Activated CD4-positive, alpha-beta memory T cell treated with anti-CD3 and anti-CD28 coated beads, Interleukin-2, amount 10 ng/mL, durations not matched to agents 7 days and 5 days (primary cell): ENCODE measurements around the gene RADX. TPM values are rescaled to one million over a fixed set of nuclear protein-coding genes. Genes with fewer than 3 reads are reported as not detected.

ENCODE experiments used
- CTCF ChIA-PET: fragments of 350-600 bp; sonication (Branson Sonifier 250); formaldehyde crosslinking; loops from one replicate; lab custom pipeline; 2021; ENCODE audit warnings: antibody characterized with exemption, inconsistent platforms; lab: Charles Lee
- POLR2A ChIA-PET: fragments of 350-600 bp; sonication (Branson Sonifier 250); formaldehyde crosslinking; loops from one replicate; lab custom pipeline; 2021; ENCODE audit warnings: antibody characterized with exemption; lab: Charles Lee
- DNase-seq: peaks from one replicate; pipeline ENCODE4 v3.0.0-alpha.2; 2020
- H3K27ac Mint-ChIP-seq: one replicate; pipeline ENCODE4 v1.8.0; 2021; ENCODE audit warnings: mild to moderate bottlenecking, mixed read lengths
- H3K27me3 Mint-ChIP-seq: one replicate; pipeline ENCODE4 v1.8.0; 2021; ENCODE audit warnings: mixed read lengths
- H3K36me3 Mint-ChIP-seq: one replicate; pipeline ENCODE4 v1.8.0; 2021; ENCODE audit warnings: low read depth, mixed read lengths
- H3K4me1 Mint-ChIP-seq: one replicate; pipeline ENCODE4 v1.8.0; 2021; ENCODE audit warnings: mixed read lengths
- H3K4me3 Mint-ChIP-seq: one replicate; pipeline ENCODE4 v1.8.0; 2021; ENCODE audit warnings: mild to moderate bottlenecking, mixed read lengths
- H3K9me3 Mint-ChIP-seq: one replicate; pipeline ENCODE4 v1.8.0; 2021; ENCODE audit warnings: mixed read lengths
- total RNA-seq, 2 experiments: library from RNA; stranded (reverse); gene quantifications; one replicate each; pipeline ENCODE4 v1.2.3, GENCODE V29; 2021

Gene RADX, protein sequence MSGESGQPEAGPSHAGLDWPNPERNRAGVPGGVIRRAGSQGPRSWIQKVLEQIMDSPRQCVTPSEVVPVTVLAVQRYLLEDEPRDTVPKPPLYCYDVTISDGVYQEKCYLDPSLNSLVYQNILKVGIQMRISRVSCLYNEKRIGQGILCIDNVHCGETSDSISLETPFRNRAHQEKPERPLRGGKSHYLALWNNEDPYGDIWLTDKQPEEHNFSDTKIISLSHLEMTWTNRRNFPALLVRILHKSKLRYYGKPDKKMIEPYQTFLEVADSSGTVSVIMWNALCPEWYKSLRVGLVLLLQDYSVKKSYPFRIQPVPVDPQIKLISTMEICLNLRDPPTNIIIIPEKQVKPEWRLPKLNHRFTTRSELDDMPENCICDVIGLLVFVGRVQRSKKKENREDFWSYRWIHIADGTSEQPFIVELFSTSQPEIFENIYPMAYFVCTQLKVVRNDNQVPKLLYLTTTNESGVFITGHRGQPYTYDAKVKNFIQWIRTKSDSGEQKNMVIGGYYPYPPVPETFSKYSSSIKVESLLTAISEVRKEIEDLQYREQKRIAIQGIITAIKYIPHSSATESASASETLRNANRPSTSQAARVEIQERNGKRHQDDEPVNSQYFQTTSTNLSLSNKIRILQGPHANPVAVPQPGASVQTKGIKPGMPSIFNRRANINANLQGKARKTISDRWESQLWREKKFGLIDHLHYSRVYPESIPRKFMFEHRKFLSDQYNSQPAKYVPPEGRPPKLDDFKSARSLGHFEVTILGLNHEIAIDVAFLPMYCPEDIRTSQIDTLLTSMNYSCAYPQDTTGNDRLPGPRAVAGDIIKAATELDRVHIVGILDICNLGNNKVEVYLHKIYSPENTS
- 1 to 10 TPM; 7.1 to 9.5 TPM for total RNA-seq

DNA sequence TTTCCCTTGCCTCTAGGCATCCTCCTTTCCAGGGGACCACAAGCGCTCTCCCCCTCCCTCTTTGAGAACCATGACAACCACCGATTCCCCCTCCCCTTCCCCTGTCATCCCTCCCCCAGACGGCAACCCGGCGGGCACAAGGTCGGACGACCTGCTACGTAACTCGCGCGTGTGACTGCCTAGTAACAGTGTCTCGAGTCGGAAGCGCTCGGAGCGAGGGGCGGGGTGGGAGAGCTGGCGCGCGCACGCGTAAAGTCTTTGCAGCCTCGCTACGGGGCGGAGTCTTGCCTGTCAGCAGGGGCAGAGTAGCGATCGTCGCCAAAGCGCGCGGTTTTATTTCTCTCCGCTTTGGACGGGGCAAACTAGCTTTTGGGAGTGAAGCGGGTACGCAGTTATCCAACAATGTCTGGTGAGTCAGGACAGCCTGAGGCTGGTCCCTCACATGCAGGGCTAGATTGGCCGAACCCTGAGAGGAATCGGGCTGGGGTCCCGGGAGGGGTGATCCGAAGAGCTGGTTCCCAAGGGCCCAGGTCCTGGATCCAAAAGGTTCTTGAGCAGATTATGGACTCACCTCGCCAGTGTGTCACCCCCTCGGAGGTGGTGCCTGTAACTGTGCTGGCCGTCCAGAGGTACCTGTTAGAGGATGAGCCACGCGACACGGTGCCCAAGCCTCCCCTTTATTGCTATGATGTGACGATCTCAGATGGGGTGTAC, at the start of gene RADX:
TSS of gene RADX (plus strand) at position 300 of the 714 bp plus-strand sequence. CDS start at position 403, 103 bp downstream.
- Mint-ChIP-seq H3K4me3 (peak within 1 kb of the TSS; percentile 84), H3K9me3 (no peaks in the 10 kb centered on the region), H3K27ac (peak within 1 kb of the TSS; percentile 80), H3K36me3 (no peaks in the 10 kb centered on the region), H3K4me1 (peaks cover 36% of the 10 kb centered on the region), H3K27me3 (no peaks in the 10 kb centered on the region)
- POLR2A ChIA-PET, result interaction anchor here (1.5 to 2.7 kb wide), 2 partner anchors 9 to 127 kb away, joined by 5 to 9 read pairs; no protein-coding TSS in a partner anchor
- CTCF ChIA-PET, result interaction anchor here (1.0 to 1.1 kb wide), 2 partner anchors 8 to 182 kb away, joined by 3 to 4 read pairs; no protein-coding TSS in a partner anchor
- DNase-seq, result peak; percentile 87

DNA sequence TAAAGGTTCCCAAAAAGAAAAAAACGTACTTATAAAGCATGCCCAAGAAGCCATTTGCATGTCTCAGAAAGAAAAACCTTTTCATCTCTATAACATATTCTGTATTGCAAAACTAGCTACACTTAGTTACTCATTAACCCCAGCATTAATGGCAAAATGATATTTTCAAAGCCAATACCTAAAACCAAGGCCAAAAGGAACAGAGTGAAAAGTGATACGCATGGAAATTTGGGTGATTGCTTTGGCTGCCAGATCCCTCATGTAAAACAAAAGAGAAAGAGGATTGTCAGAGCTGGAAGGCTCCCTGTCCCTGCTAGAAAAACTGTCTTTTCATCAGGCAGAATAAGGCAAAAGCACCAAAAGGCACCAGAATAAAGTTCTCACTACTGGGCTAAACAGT, 46.8 kb upstream of the RADX start:
- no peaks in the 10 kb centered on the region for H3K36me3 Mint-ChIP-seq
- ChIA-PET POLR2A (no interaction called here), CTCF (no interaction called here)
- no peaks in the 10 kb centered on the region for H3K4me1 Mint-ChIP-seq
- no peak overlapping the region for H3K4me3 Mint-ChIP-seq
- no peak for DNase-seq
- H3K27me3 Mint-ChIP-seq, result peaks cover 2% of the 10 kb centered on the region
- no peak overlapping the region for H3K27ac Mint-ChIP-seq
- no peaks in the 10 kb centered on the region for H3K9me3 Mint-ChIP-seq

DNA sequence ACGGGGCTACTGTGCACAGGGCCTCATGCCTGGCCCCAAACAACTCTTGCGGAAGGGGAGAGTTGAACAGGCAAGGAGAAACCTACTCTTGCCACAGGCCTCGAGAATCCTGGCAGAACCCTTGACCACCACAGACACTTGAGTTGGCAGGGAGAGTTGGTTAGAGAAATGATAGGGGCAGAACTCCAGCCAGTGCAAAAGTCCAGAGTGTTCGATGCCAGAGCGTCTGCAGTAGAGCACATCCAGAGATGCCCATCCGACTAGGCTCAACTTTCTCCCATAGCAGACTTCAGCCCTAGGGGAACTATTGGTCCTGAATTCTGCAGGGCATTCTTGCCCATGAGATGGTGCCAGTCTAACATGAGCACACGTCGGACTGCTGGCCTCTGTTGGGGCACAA, 45.4 kb upstream of the RADX start:
- peaks cover 2% of the 10 kb centered on the region for H3K27me3 Mint-ChIP-seq
- DNase-seq, result no peak
- no peak overlapping the region for H3K4me3 Mint-ChIP-seq
- POLR2A ChIA-PET, result no interaction called here
- no peaks in the 10 kb centered on the region for H3K9me3 Mint-ChIP-seq
- CTCF ChIA-PET, result no interaction called here
- H3K4me1 Mint-ChIP-seq, result no peaks in the 10 kb centered on the region
- no peak overlapping the region for H3K27ac Mint-ChIP-seq
- H3K36me3 Mint-ChIP-seq, result no peaks in the 10 kb centered on the region

DNA sequence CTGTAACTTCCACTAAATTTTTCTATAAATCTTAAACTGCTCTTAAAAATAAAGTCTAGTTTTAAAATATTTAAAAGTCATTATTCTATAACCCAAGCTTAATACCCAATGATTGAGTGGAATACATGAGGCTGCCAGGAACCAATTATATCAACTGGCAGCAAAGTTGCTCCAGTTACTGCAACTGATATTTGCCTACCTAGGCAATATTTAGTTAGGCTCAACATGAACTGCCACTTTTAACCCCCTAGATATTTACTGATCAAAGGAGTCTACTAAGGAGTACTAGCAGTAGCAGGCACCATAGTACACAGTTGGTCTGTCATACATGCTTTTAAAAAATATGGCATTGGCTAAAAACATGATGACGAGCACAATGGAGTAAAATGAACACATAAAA, 29.9 kb upstream of the RADX start:
- ChIA-PET CTCF (no interaction called here), POLR2A (no interaction called here)
- peaks cover 3% of the 10 kb centered on the region for H3K9me3 Mint-ChIP-seq
- no peak overlapping the region for H3K4me3 Mint-ChIP-seq
- no peak overlapping the region for H3K27ac Mint-ChIP-seq
- no peaks in the 10 kb centered on the region for H3K27me3 Mint-ChIP-seq
- H3K4me1 Mint-ChIP-seq, result no peaks in the 10 kb centered on the region
- no peaks in the 10 kb centered on the region for H3K36me3 Mint-ChIP-seq
- no peak for DNase-seq

DNA sequence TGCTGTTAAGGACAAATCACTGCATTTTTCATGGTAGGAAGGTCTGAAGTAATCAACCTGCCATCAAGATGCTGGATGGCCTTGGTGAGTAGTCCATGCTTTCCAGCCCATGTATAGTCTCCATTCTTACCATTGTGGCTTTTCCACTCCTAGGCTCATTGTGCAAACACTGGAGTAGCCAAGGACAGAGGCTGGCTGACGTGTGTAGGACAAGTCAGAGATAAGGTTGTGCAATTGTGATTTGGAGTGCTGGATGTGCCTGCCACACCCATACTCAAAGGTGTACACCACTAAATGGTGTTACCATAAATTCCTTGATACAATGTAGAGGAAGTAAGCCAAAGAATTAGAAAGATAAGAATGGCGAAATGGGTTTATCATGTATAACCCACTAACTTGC, 26.3 kb upstream of the RADX start:
- H3K4me1 Mint-ChIP-seq, result no peaks in the 10 kb centered on the region
- H3K27me3 Mint-ChIP-seq, result no peaks in the 10 kb centered on the region
- H3K27ac Mint-ChIP-seq, result no peak overlapping the region
- CTCF ChIA-PET, result no interaction called here
- no peak overlapping the region for H3K4me3 Mint-ChIP-seq
- H3K36me3 Mint-ChIP-seq, result no peaks in the 10 kb centered on the region
- POLR2A ChIA-PET, result no interaction called here
- no peak for DNase-seq
- H3K9me3 Mint-ChIP-seq, result no peaks in the 10 kb centered on the region

DNA sequence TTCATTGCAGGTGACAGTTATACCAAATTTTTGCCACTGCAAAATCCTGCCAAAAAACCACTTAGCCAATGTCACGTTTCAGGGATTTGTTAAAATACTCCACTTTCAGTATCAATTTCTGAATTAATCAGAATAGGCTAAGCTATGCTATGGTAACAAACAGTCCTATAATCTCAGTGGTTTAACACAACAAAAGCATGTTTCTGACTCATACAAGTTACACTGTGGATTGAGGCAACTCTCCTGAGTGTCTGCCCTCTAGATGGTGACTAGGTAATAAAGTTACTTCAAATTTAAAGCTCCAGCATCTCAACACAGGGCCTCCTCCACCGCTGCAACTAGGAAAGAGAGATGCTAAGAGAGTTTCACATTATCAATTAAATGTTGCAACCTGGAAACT, 23.0 kb upstream of the RADX start:
- Mint-ChIP-seq H3K27me3 (no peaks in the 10 kb centered on the region), H3K36me3 (no peaks in the 10 kb centered on the region), H3K4me1 (no peaks in the 10 kb centered on the region), H3K9me3 (no peaks in the 10 kb centered on the region), H3K4me3 (no peak overlapping the region), H3K27ac (no peak overlapping the region)
- POLR2A ChIA-PET, result no interaction called here
- CTCF ChIA-PET, result interaction anchor here (1.6 kb wide), 1 partner anchor 31 kb away, joined by 3 read pairs; no protein-coding TSS in a partner anchor
- DNase-seq, result no peak

DNA sequence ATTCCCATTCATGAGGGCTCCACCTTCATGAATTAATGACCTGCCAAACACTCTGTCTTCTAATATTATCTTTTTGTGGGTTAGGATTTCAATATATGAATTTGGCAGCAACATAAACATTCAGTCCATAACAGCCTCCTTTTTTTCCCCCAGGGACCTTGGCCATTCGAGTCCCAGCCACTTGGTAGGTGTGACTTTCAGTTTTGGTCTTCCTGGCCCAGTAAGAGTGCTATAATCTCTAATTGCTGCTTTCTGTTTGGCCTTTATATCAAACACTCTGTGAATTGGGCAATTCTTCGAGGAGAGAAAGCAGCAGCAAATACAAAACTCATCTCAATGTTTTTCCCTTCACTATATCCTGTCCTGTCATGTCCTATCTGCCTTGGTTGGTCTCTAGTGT, 12.4 kb upstream of the RADX start:
- Mint-ChIP-seq H3K27me3 (no peaks in the 10 kb centered on the region), H3K4me3 (no peak overlapping the region), H3K4me1 (no peaks in the 10 kb centered on the region), H3K27ac (no peak overlapping the region), H3K9me3 (no peaks in the 10 kb centered on the region), H3K36me3 (no peaks in the 10 kb centered on the region)
- DNase-seq, result no peak
- ChIA-PET POLR2A (no interaction called here), CTCF (no interaction called here)

DNA sequence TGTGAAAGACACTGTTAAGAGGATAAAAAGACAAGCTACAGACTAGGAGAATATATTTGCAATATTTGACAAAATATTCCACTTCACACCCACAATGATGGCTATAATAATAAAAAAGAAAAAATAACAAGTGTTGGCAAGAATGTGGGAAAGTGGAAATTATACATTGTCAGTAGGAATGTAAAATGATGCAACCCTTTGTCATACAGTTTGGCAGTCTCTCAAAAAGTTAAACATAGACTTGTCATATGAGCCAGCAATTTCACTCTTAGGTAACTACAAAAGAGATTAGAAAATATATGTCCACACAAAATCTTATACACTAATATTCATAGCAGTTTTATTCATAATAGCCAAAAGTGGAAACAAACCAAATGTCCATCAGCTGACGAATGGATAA, 5.2 kb upstream of the RADX start:
- ChIA-PET POLR2A (no interaction called here), CTCF (no interaction called here)
- H3K27me3 Mint-ChIP-seq, result no peaks in the 10 kb centered on the region
- H3K4me1 Mint-ChIP-seq, result peaks cover 15% of the 10 kb centered on the region
- DNase-seq, result no peak
- H3K4me3 Mint-ChIP-seq, result no peak overlapping the region
- H3K27ac Mint-ChIP-seq, result no peak overlapping the region
- no peaks in the 10 kb centered on the region for H3K36me3 Mint-ChIP-seq
- no peaks in the 10 kb centered on the region for H3K9me3 Mint-ChIP-seq

DNA sequence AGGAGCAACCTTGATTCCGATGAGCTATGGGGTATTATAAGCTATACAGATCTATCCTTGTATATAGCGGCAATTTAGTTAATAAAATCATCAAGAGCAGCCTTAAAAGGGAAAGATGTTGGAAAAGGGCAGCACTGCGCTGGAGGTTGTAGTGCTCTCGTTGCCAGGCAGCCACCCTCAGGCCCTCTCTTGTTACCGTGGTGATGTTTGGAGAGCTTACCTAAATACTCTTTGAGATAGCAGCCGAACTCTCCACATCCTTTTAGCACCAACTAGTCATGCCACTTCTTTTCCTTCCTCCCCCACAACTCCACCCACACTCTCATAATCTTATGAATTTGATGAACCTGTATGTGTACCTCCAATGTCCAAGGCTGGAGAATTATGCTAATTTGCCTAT, 3.8 kb upstream of the RADX start:
- Mint-ChIP-seq H3K36me3 (no peaks in the 10 kb centered on the region), H3K4me1 (peaks cover 21% of the 10 kb centered on the region), H3K27me3 (no peaks in the 10 kb centered on the region), H3K4me3 (no peak overlapping the region), H3K27ac (no peak overlapping the region), H3K9me3 (no peaks in the 10 kb centered on the region)
- DNase-seq, result peak; percentile 17
- POLR2A ChIA-PET, result no interaction called here
- CTCF ChIA-PET, result interaction anchor here (1.4 kb wide), 1 partner anchor 127 kb away, joined by 5 read pairs; no protein-coding TSS in a partner anchor

DNA sequence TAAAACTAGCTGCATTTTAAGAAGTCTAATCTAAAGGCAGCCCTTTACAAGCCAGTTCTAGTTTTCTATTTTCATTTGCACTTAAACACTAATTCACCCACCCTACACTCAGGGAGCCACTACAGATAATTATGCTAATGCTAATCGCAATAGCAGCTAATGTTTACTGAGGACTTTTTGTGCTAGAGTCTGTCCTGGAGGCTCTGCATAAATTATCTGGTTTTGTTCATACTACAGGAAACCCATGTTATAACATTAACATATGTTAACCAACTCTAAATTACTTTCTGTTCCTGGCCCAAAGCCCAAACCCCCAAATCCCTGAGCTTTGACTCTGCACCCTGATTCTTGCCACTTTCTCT, 480 bp upstream of the RADX start:
- peak overlapping the region; percentile 80 for H3K27ac Mint-ChIP-seq
- ChIA-PET CTCF (interaction anchor here (1.0 to 1.1 kb wide), 2 partner anchors 8 to 183 kb away, joined by 3 to 4 read pairs; no protein-coding TSS in a partner anchor), POLR2A (interaction anchor here (1.5 to 2.7 kb wide), 2 partner anchors 10 to 127 kb away, joined by 5 to 9 read pairs; no protein-coding TSS in a partner anchor)
- H3K27me3 Mint-ChIP-seq, result no peaks in the 10 kb centered on the region
- peaks cover 36% of the 10 kb centered on the region for H3K4me1 Mint-ChIP-seq
- no peaks in the 10 kb centered on the region for H3K36me3 Mint-ChIP-seq
- no peak for DNase-seq
- no peaks in the 10 kb centered on the region for H3K9me3 Mint-ChIP-seq
- H3K4me3 Mint-ChIP-seq, result peak overlapping the region; percentile 84

DNA sequence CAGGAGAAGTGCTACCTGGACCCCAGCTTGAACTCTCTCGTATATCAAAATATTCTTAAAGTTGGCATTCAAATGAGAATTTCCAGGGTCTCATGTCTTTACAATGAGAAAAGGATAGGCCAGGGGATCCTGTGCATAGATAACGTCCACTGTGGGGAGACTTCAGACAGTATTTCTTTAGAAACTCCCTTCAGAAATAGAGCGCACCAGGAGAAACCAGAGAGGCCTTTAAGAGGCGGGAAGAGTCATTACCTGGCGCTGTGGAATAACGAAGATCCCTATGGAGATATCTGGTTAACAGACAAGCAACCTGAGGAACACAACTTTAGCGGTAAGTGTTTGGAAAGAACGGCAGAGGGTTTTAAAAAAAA, 600 bp downstream of the RADX start:
- Mint-ChIP-seq H3K27me3 (no peaks in the 10 kb centered on the region), H3K27ac (peak overlapping the region; percentile 80), H3K9me3 (no peaks in the 10 kb centered on the region), H3K4me1 (peaks cover 36% of the 10 kb centered on the region), H3K36me3 (no peaks in the 10 kb centered on the region), H3K4me3 (peak overlapping the region; percentile 84)
- ChIA-PET POLR2A (interaction anchor here (1.5 to 2.7 kb wide), 2 partner anchors 9 to 128 kb away, joined by 5 to 9 read pairs; no protein-coding TSS in a partner anchor), CTCF (interaction anchor here (1.1 kb wide), 1 partner anchor 182 kb away, joined by 3 read pairs; no protein-coding TSS in a partner anchor)
- no peak for DNase-seq

DNA sequence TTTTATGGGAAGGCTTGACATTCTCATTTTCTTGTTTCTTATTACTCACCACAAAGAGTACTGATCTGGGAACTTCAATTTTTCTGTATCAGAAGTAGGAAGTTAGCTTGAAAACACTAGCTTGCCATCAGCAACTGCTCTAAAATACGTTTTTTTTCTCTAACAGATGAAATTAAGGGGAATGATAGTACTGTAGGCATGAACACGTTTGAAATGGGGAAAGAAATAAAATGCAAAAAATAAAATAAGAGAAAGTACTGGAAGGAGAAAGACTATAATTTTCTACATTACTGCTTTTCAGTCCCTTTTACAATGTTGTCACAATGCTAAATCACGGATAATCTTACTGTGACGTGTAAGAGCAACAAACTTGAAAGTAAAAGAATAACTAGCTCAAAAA, 1.5 kb downstream of the RADX start:
- Mint-ChIP-seq H3K4me3 (peak overlapping the region; percentile 84), H3K36me3 (no peaks in the 10 kb centered on the region), H3K9me3 (no peaks in the 10 kb centered on the region), H3K27ac (peak overlapping the region; percentile 80), H3K4me1 (peaks cover 30% of the 10 kb centered on the region), H3K27me3 (no peaks in the 10 kb centered on the region)
- no peak for DNase-seq
- ChIA-PET CTCF (no interaction called here), POLR2A (no interaction called here)
